ENCODE data around the gene MAML2.

MAML2 gene

DNA sequence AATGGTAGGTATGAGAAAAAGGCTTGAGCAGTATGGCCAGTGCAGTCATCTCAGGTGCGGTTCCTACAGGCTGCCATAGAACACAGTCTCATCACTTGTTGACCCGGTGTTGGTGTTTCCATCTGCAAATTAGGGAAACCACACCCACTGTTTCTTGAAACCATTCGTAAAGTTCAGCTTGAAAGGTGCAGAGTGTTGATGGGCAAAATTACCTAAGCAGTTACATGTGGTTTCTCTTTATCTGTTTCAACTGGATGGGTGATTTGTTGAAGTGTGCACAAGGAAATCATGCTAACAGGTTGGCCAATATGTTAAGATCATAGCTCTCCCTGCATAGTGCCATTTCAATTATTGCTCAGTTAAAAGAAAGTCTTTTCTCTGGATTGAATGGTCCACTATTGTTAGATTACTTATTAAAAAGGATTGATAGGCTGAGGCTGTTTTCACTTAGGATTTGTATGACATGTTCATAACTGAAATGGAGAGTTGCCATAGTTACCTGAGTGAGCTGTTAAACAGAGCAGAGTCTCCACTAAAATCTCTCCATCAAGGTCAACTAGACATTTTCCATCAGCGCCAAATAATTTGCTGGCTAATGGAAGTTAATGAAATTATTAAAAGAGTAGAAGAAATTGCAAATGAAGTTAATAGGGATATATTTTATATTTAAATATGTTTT is 215.9 kb downstream of the MAML2 start:
- no peak for TF ChIP-seq EZH2 (IDR thresholded peaks at IDR 0.05; ENCODE audit: borderline replicate concordance, low read depth, low read length, severe bottlenecking)
- TF ChIP-seq, protein P1, sequence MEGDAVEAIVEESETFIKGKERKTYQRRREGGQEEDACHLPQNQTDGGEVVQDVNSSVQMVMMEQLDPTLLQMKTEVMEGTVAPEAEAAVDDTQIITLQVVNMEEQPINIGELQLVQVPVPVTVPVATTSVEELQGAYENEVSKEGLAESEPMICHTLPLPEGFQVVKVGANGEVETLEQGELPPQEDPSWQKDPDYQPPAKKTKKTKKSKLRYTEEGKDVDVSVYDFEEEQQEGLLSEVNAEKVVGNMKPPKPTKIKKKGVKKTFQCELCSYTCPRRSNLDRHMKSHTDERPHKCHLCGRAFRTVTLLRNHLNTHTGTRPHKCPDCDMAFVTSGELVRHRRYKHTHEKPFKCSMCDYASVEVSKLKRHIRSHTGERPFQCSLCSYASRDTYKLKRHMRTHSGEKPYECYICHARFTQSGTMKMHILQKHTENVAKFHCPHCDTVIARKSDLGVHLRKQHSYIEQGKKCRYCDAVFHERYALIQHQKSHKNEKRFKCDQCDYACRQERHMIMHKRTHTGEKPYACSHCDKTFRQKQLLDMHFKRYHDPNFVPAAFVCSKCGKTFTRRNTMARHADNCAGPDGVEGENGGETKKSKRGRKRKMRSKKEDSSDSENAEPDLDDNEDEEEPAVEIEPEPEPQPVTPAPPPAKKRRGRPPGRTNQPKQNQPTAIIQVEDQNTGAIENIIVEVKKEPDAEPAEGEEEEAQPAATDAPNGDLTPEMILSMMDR (IDR thresholded peaks at IDR 0.05; ENCODE audit: borderline replicate concordance, extremely low read depth, low read length, poor library complexity, severe bottlenecking): no peak
- no peaks in the 10 kb centered on the region for H3K9me3 ChIP-seq (ENCODE audit: insufficient read depth, low read length, severe bottlenecking)
- H3K4me1 ChIP-seq (ENCODE audit: insufficient read depth, low read length): no peaks in the 10 kb centered on the region
- no peak overlapping the region for H2AFZ ChIP-seq (ENCODE audit: low read depth, low read length)
- no peak for DNase-seq
- no peaks in the 10 kb centered on the region for H3K36me3 ChIP-seq (ENCODE audit: insufficient read depth, low read length)
- ATAC-seq (ENCODE audit: insufficient read depth, low read depth): no peak
- no peak overlapping the region for H3K27ac ChIP-seq (ENCODE audit: low read length)
- no peak overlapping the region for H3K9ac ChIP-seq (ENCODE audit: low read depth, low read length)
- no peak overlapping the region for H3K4me2 ChIP-seq (ENCODE audit: insufficient read depth, low read length)
- no peaks in the 10 kb centered on the region for H3K79me2 ChIP-seq (ENCODE audit: insufficient read depth, low read length)
- no peaks in the 10 kb centered on the region for H3K27me3 ChIP-seq (ENCODE audit: insufficient read depth, low read length, poor library complexity)
- H4K20me1 ChIP-seq (ENCODE audit: insufficient read depth, low read length): no peaks in the 10 kb centered on the region
- no peak overlapping the region for H3K4me3 ChIP-seq (ENCODE audit: low read depth in 1 of 2, low read length in 2 of 2)

DNA sequence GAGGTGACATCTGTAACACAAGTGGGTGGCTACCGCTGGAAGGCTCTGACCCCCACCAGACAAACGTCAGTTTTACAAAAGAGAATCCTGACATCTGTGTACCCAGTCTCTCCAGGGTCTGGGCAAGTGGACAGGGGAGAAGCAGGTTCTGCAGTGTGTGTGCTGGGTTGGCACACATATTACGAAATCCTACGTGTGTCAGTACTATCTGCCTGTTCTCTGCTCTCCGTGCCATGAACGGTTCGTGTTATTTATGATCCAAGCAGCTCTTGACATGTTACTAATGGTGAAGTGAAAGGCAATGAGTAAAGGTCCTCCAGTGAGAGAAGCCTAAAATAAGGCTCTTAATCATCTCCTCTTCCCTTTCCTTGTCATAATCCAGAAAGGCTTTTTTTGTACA is 217.6 kb downstream of the MAML2 start:
- ATAC-seq (ENCODE audit: insufficient read depth, low read depth): no peak
- H3K4me1 ChIP-seq (ENCODE audit: insufficient read depth, low read length): no peaks in the 10 kb centered on the region
- no peak overlapping the region for H2AFZ ChIP-seq (ENCODE audit: low read depth, low read length)
- TF ChIP-seq, protein P1 (IDR thresholded peaks at IDR 0.05; ENCODE audit: borderline replicate concordance, extremely low read depth, low read length, poor library complexity, severe bottlenecking): no peak
- TF ChIP-seq EZH2 (IDR thresholded peaks at IDR 0.05; ENCODE audit: borderline replicate concordance, low read depth, low read length, severe bottlenecking): no peak
- no peak overlapping the region for H3K4me3 ChIP-seq (ENCODE audit: low read depth in 1 of 2, low read length in 2 of 2)
- no peak overlapping the region for H3K9ac ChIP-seq (ENCODE audit: low read depth, low read length)
- H4K20me1 ChIP-seq (ENCODE audit: insufficient read depth, low read length): no peaks in the 10 kb centered on the region
- no peaks in the 10 kb centered on the region for H3K36me3 ChIP-seq (ENCODE audit: insufficient read depth, low read length)
- no peaks in the 10 kb centered on the region for H3K79me2 ChIP-seq (ENCODE audit: insufficient read depth, low read length)
- no peak overlapping the region for H3K27ac ChIP-seq (ENCODE audit: low read length)
- H3K9me3 ChIP-seq (ENCODE audit: insufficient read depth, low read length, severe bottlenecking): no peaks in the 10 kb centered on the region
- H3K4me2 ChIP-seq (ENCODE audit: insufficient read depth, low read length): no peak overlapping the region
- DNase-seq: no peak
- no peaks in the 10 kb centered on the region for H3K27me3 ChIP-seq (ENCODE audit: insufficient read depth, low read length, poor library complexity)

DNA sequence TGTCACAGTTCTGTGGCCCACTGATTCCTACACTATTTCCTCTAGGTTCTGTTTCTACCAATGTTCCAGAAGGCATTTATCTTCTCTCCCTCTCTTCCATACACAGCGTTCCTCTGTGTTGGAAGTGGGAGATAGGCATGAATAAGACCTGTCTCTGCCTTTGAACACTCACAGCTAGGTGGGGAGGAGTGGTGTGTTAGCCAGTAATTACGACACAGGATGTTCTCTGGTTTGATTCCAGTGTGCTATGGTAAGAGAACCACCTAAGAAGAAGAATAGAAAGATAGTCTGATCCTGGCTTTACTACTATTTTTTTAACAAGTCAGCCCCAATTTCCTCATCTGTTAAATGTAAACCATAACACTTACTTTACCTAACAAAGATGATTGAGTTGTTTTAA is 218.8 kb downstream of the MAML2 start:
- H3K9ac ChIP-seq (ENCODE audit: low read depth, low read length): no peak overlapping the region
- no peaks in the 10 kb centered on the region for H4K20me1 ChIP-seq (ENCODE audit: insufficient read depth, low read length)
- no peaks in the 10 kb centered on the region for H3K4me1 ChIP-seq (ENCODE audit: insufficient read depth, low read length)
- no peaks in the 10 kb centered on the region for H3K9me3 ChIP-seq (ENCODE audit: insufficient read depth, low read length, severe bottlenecking)
- ATAC-seq (ENCODE audit: insufficient read depth, low read depth) (no peak), DNase-seq (no peak)
- H2AFZ ChIP-seq (ENCODE audit: low read depth, low read length): no peak overlapping the region
- H3K27ac ChIP-seq (ENCODE audit: low read length): no peak overlapping the region
- H3K27me3 ChIP-seq (ENCODE audit: insufficient read depth, low read length, poor library complexity): no peaks in the 10 kb centered on the region
- no peaks in the 10 kb centered on the region for H3K36me3 ChIP-seq (ENCODE audit: insufficient read depth, low read length)
- H3K79me2 ChIP-seq (ENCODE audit: insufficient read depth, low read length): no peaks in the 10 kb centered on the region
- TF ChIP-seq EZH2 (IDR thresholded peaks at IDR 0.05; ENCODE audit: borderline replicate concordance, low read depth, low read length, severe bottlenecking): no peak
- TF ChIP-seq, protein P1 (IDR thresholded peaks at IDR 0.05; ENCODE audit: borderline replicate concordance, extremely low read depth, low read length, poor library complexity, severe bottlenecking): no peak
- no peak overlapping the region for H3K4me3 ChIP-seq (ENCODE audit: low read depth in 1 of 2, low read length in 2 of 2)
- H3K4me2 ChIP-seq (ENCODE audit: insufficient read depth, low read length): no peak overlapping the region

Measured in DND-41 (cell line).